GM21723 (cell line): ENCODE measurements around the gene GMIP.
"Not testable (repeated sequence)": the region's sequence is repeated elsewhere in the genome, so short reads cannot be mapped to it uniquely, and the experiment has no call there.

Source experiments
- ATAC-seq: cut with Tn5 transposase; IDR thresholded peaks from one replicate; pipeline ENCODE4 v1.9.1; 2021; ENCODE audit warnings: mild to moderate bottlenecking, moderate library complexity; ENCODE audit not compliant: unreplicated experiment

The GMIP gene

GRCh38 chr19:19643158-19644053 is at the start of gene GMIP:
GMIP (minus strand) TSS chr19:19643657; CDS start chr19:19643529, 128 bp downstream.
- peak; percentile 81 for ATAC-seq

- no peak for ATAC-seq
Observed at GRCh38 chr19:19691683-19692082, 48.2 kb upstream of the GMIP start.

GRCh38 chr19:19689023-19689422 is 45.6 kb upstream of the GMIP start:
- ATAC-seq: not testable (repeated sequence)

- no peak for ATAC-seq
Observed at GRCh38 chr19:19687090-19687489, 43.6 kb upstream of the GMIP start.

GRCh38 chr19:19686580-19686979 is 43.1 kb upstream of the GMIP start:
- ATAC-seq: no peak

GRCh38 chr19:19686119-19686518 is 42.7 kb upstream of the GMIP start:
- ATAC-seq: not testable (repeated sequence)

- no peak for ATAC-seq
Observed at GRCh38 chr19:19679176-19680073, 36.0 kb upstream of the GMIP start.

- no peak for ATAC-seq
Observed at GRCh38 chr19:19677579-19677978, 34.1 kb upstream of the GMIP start.

GRCh38 chr19:19674315-19674714 is 30.9 kb upstream of the GMIP start:
- ATAC-seq: no peak

GRCh38 chr19:19672816-19673215 is 29.4 kb upstream of the GMIP start:
- no peak for ATAC-seq

- ATAC-seq: no peak
Observed at GRCh38 chr19:19670070-19670551, 26.7 kb upstream of the GMIP start.

- peak; percentile 79 for ATAC-seq
Observed at GRCh38 chr19:19668230-19669012, 25.0 kb upstream of the GMIP start, which contains the start of gene ZNF101. ZNF101 (plus strand) TSS chr19:19668839; CDS start chr19:19668964, 125 bp downstream.

- ATAC-seq: not testable (repeated sequence)
Observed at GRCh38 chr19:19665420-19665948, 22.0 kb upstream of the GMIP start.

GRCh38 chr19:19663256-19664120 is 20.0 kb upstream of the GMIP start, which contains the start of gene ATP13A1:
ATP13A1 (minus strand) TSS chr19:19663676; CDS start chr19:19663666, 10 bp downstream.
- peak; percentile 72 for ATAC-seq

GRCh38 chr19:19662871-19663255 is 19.4 kb upstream of the GMIP start:
- no peak for ATAC-seq

GRCh38 chr19:19662344-19662743 is 18.9 kb upstream of the GMIP start:
- no peak for ATAC-seq

GRCh38 chr19:19661675-19662251 is 18.3 kb upstream of the GMIP start:
- ATAC-seq: peak; percentile 47

GRCh38 chr19:19661141-19661674 is 17.8 kb upstream of the GMIP start:
- no peak for ATAC-seq
